PC-3 (cell line): ENCODE measurements around the gene SCGB1C1.

Experiments used
- EZH2 ChIP-seq: fragments of 300-600 bp; sonication (generic); IDR thresholded peaks from one replicate; pipeline ENCODE4 v1.6.1; 2017; ENCODE audit warnings: antibody characterized with exemption, mild to moderate bottlenecking, low read length; ENCODE audit not compliant: unreplicated experiment
- TF ChIP-seq, protein P1 (sequence below): fragments of 300-600 bp; sonication (generic); conservative IDR thresholded peaks from 2 replicates; pipeline ENCODE4 v1.5.1; 2017; ENCODE audit warnings: antibody characterized with exemption, low read depth, mild to moderate bottlenecking, low read length

DNA sequence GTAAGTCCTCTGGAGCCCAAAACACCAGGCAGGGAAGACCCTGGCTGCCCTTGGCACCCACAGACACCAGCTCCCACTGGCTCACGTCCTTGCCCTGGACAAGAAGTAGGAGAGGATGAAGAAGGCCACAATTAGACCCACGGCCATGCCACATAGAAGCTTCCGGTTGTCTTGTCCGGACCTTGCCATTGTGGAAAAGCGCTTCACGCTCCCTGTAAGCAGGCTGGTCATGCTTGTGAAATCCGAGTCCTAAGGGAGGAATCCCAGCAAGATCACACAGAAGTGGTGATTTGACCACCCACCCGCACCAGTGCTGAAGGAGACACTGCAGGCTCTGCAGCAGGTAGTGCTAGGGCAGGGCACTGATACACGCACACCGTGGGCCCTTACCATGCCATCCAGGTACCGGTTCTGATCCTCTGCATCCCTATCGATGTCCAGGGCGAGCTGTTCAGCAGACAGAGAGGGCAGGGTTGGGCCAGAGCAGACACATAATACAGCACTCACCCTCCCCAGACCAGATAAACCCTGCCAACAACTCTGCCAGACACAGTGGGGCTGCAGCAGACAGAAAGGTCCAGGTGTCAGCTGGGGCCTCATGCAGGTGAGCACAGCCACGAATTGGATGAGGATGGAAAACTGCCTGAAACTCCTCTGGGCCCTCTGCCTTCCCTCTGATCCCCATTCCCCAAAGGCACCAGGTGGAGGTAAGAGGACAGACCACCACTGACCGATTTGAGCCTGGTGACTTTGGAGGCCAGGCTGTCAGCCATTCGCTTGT is 12.5 kb downstream of the SCGB1C1 start:
- TF ChIP-seq EZH2, result no peak
- TF ChIP-seq, protein P1, sequence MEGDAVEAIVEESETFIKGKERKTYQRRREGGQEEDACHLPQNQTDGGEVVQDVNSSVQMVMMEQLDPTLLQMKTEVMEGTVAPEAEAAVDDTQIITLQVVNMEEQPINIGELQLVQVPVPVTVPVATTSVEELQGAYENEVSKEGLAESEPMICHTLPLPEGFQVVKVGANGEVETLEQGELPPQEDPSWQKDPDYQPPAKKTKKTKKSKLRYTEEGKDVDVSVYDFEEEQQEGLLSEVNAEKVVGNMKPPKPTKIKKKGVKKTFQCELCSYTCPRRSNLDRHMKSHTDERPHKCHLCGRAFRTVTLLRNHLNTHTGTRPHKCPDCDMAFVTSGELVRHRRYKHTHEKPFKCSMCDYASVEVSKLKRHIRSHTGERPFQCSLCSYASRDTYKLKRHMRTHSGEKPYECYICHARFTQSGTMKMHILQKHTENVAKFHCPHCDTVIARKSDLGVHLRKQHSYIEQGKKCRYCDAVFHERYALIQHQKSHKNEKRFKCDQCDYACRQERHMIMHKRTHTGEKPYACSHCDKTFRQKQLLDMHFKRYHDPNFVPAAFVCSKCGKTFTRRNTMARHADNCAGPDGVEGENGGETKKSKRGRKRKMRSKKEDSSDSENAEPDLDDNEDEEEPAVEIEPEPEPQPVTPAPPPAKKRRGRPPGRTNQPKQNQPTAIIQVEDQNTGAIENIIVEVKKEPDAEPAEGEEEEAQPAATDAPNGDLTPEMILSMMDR, result no peak
